COR-L47 (cell line): Measurements from ENCODE around the gene TMEM45A.
"Not testable (repeated sequence)": the region's sequence is repeated elsewhere in the genome, so short reads cannot be mapped to it uniquely, and the experiment has no call there.

Experiments used
- DNase-seq: peaks from one replicate; lab custom pipeline; 2025; lab: John Stamatoyannopoulos, UW

Gene TMEM45A

DNA sequence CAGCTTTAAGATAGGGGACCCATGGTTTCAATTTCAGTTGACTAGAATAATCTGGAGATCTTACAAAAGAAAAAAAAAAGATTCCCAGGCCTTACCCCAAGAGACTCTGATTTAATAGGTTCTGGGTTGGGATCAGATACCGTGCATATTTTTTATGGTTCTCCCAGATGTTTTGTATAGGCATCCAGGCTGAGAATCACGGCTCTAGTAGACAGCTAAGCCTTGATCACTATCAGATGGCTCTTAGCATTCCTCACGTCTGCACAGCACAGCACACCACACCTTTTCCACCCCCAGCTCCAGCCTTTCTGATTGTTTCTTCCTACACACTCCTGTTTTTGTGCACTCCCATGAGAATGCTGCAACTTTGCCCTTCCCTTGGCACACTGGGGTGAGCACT is 40.8 kb downstream of the TMEM45A start:
- no peak for DNase-seq

DNA sequence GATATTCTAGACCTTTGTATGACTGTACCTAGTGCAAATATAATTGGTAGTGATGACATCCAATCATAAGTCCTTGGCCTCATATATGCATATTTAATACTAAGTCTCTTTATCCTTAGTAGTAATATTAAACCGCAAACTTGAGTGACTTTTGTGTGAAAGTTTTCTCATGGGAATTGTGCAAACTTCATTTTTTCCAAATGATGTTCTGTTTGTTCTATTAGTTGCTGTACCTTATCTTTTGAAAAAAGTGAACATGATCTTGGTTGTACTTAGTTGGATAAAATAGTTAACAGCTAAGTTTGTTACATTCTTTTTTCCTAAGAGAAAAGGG is 43.2 kb downstream of the TMEM45A start:
- DNase-seq, result no peak

DNA sequence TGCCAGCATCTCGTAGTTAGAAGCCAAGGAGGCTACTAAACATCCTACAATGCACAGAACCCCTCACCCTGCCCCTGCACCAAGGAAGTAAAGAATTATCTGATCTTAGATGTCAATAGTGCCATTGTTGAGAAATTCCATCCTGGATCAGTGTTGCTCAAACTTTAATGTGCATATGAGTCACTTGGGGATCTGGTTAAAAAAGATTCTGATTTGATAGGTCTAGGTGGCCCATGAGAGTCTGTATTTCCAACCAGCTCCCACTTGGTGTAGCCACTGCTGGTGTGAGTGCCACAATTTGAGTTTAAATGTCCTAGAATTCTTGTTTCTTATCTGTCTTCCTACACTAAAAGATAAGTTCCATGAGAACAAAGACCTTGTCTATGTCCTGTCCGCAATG is 43.7 kb downstream of the TMEM45A start:
- DNase-seq, result no peak

DNA sequence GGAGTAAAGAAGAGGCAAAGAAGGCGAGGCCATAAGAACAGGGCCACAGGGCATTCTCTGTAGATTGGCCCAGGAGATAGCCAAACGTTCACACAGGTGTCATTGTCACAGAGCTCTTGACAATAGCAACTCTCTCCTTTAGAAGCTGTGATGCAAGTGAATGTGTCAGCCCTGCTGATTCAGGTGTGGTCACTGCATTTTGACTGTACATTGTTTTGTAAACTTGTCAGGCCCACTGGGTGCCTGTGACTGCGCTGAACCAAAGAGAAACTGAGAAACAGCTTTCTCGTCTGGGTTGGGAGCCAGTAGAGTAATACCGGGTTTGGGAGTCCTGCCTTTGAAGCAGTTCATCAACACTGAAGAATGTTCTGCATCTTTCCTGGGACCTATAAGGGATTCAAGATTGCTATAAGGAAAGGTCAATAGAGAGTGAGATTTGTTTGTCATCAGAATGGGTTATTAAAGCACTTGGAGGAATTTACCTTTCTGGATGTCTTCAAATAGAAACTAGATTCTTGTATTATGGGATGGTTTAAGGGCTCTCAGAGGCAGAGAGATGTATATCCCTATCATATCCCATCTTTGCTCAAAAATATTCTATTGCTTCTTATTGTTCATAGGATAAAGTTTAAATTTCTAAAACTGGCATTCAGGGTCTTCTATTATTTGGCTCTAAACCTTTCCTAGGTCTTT is 45.4 kb downstream of the TMEM45A start:
- DNase-seq, result no peak

DNA sequence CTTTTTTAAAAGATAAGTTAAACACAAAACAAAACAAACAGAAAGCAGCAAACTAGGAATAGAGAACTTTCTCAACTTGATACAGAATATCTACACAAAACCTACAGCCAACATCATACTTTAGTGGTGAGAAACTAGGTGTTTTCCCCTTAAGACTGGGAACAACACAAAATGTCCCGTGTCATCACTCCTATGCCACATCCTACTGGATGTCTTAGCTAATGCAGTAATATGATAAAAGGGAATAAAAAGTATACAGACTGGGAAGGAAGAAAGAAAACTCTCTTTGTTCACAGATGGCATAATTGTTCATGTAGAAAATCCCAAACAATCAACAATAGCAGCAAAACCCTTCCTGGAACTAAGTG is 45.9 kb downstream of the TMEM45A start:
- DNase-seq, result no peak

DNA sequence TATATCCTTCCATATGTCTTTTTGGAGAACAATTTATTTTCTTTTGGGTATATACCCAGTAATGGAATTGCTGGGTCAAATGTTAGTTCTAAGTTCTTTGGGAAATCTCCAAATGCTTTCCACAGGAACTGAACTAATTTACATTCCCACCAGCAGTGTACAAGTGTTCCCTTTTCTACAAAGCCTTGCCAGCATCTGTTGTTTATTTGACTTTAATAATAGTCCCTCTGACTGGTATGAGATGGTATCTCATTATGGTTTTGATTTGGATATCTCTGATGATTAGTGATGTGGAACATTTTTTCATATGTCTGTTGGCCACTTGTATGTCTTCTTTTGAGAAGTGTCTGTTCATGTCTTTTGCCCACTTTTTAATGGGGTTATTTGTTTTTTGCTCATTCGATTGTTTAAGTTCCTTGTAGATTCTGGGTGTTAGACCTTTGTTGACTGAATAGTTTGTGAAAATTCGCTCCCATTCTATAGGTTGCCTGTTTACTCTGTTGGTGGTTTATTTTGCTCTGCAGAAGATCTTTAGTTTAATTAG is 48.4 kb downstream of the TMEM45A start:
- DNase-seq, result no peak

DNA sequence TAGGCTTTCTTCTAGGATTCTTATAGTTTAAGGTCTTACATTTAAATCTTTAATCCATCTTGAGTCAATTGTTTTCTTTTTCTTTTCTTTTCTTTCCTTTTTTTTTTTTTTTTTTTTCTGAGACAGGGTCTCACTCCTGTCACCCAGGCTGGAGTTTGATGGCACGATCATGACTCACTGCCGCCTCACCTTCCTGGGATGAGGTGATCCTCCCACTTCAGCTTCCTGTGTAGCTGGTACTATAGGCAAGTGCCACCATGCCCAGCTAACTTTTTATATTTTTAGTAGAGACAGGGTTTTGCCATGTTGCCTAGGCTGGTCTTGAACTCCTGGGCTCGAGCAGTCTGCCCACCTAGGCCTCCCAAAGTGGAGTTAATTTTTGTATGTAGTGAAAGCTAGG is 49.0 kb downstream of the TMEM45A start:
- not testable (repeated sequence) for DNase-seq

DNA sequence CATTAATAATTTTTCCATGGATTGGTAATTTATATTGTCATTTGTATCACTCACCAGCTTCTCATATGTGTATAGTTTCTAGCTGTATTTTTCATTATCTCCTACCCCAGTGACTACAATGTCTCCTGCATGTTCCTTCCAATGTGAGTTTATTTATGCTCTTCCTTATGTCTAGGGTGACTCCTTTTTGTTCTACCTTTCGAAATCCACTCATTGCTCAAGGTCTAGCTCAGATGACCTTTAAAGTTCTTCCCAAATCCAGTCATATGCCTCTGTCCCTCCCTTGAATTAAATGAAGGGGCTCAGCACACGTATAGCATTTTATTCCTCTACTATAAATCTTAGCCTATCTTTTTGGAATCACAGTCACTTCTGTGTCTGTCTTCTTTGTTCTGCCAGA is 53.0 kb downstream of the TMEM45A start:
- DNase-seq, result no peak

DNA sequence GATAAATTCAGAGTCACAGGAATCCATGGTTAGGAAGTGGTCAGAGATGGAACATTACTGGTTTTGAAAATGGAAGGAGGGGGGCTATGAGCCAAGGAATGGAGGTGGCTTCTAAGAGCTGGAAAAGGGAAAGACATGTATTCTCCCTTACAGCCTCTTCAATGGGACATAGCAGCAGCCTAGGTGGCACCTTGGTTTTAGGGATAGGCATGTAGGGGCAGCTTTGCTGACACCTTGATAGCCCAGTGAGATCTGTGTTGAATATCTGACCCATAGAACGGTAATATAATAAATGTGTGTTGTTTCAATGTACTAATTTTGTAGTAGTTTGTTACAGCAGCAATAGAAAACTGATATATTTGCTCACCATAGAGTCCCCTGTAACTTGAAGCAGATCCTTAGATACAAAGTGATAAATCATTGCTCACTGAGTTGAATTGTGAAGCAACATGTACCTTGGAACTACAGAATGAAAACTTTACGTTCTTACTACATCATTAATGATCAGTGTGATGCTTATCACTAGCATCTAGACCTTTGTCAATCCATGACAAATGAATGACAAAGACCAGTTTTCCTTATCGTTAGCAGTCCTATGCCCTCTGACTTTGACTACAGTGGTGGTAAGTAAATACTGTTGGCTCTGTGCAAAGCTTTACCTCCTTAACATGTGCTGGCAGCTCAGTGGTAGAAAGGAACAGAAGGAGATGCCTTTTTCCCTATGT is 53.8 kb downstream of the TMEM45A start:
- no peak for DNase-seq

DNA sequence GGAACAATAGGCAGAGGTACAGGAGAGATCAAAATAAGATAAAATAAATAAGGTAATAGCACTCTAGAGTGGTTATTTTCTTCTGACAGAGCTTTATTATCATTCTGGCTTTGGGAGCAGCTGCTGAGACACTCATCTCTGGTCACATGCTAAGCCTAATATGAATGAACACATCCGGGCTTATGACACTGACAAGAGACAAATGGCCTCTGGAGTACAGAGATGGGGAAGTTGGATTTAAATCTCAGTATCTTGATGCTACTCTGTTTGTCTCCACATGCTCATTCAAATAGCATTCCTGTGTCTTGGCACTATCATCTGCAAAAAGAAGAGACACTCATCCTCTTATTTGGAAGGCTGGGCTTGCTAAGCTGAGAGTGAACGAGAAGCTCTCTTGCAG is 55.6 kb downstream of the TMEM45A start:
- no peak for DNase-seq

DNA sequence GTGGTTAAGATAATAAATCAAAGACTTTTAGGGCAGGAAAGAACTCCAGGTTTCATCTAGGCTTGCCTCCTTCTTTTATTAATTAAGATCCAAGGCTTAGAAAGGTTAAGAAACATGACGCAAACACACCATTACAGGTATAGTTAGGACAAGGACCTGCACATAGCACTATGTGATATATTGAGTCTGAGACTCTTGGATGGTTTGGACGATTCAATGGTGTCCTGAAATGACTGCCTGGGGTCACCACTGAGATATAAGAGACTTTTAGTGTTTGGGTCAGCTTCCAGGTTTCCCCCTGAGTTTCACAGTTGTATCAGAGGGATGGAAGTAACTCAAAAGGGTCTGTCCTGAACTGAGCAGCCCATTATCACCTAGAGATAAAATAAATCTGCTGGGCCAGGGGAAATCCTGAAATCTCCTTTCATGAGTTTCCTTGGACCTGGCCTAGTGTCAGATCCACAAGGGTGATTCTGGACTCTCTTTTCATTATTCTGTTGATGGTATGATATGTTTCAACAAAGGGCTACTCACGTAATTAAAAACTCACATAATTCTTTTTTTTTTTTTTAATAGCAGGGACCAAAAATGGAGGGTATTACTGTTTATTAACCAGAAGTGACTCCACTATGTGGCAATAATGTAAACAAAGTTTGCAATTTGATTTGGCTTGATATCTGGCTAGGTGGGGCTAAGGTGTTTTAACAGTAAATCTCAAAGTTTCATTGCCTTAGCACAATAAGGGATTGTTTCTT is 61.4 kb downstream of the TMEM45A start:
- no peak for DNase-seq

DNA sequence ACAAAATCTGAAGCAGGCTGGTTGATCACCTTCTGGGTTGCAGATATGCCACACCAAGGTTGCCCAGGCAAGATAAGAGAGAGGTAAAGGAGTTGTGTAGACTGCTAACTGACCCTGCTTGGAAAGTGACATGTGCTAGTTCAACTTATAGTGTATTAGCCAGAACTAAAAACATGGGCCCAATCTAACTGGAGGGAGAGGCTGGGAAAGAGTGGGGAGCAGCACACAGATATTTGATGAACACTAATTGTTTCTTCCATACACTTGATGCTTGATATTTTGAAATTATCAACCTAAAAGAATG is 61.9 kb downstream of the TMEM45A start:
- no peak for DNase-seq

DNA sequence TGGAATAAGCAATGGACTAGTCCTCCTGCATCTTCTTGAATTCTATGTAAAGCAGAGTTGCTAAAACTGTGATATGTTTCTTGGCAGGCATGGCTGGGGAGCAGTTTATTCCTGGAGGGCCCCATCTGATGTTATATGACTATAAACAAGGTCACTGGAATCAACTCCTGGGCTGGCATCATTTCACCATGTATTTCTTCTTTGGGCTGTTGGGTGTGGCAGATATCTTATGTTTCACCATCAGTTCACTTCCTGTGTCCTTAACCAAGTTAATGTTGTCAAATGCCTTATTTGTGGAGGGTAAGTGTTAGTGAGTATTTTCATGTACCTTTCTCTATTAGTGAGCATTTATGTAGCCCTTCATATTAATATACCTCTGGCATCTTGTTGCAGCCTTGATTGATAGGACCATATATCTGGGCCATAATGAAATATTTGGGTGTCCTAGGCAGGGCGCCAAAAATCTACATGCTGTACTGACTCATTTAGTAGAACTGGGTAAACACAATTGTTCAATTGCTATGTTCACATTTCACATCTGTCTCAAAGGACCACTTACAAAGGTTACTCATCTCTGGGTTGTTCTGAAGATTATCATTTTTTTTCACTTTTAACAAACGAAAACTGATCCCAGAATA is 64.4 kb downstream of the TMEM45A start:
- DNase-seq, result no peak

DNA sequence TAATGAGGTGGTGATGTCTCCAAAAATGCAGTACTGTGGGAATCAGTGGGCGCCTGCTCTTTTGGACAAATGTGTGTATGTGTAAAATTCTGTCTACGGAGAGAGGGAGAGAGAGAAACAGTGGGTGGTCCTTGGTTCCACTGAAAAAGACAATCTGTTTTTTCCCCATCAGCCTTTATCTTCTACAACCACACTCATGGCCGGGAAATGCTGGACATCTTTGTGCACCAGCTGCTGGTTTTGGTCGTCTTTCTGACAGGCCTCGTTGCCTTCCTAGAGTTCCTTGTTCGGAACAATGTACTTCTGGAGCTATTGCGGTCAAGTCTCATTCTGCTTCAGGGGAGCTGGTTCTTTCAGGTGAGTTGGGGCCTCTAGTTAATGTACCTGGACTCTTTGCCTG is 65.8 kb downstream of the TMEM45A start:
- DNase-seq, result no peak

DNA sequence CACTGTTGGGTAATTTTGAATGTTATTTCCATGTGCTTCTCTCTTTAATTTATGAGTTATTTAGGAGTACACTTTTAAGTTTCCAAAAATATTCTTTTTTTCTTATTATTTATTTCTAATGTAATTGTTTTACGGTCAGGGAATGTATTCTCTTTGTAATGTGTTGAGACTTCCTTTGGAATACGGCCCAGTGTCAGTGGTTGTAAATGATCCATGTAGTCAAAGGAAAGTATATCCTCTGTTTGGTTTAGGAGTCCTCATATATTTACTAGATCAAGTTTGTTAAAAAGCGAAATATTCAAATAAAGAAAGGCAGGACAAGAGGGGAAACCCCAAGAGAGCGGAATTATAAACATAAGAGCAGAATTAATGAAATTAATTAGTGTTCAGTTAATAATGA is 68.0 kb downstream of the TMEM45A start:
- no peak for DNase-seq

DNA sequence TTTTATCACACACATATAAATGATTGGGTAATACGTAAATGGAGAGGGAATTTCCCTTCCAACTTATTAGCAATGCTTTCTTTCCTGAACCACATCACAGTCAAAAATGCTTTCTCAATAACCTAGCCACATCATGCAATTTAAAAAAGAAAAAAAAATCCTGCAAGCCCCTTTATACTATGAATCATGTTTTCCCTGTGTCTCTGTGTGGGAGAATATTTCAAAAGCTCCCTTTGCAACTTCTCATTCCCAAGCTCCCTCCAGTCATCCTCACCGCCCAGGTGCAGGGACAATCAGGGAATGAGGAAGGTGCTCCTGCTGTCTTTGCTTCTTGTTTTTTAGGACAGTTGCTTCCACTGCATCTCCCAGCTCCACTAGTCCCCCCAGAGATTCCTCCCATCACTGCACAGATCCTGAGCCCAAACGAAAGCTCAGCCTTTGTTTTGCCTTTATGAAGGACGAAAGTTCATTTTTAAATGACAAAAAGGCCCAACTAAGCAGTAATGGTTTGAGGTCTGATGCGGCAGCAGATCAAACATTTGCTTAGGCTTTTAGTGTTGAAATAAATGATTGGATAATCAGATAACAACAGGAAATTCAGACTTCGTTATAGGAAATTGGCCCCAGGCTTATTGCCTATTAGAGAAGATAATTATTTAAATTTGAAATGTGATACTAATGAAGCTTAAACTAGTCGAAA is 69.2 kb downstream of the TMEM45A start:
- DNase-seq, result no peak

DNA sequence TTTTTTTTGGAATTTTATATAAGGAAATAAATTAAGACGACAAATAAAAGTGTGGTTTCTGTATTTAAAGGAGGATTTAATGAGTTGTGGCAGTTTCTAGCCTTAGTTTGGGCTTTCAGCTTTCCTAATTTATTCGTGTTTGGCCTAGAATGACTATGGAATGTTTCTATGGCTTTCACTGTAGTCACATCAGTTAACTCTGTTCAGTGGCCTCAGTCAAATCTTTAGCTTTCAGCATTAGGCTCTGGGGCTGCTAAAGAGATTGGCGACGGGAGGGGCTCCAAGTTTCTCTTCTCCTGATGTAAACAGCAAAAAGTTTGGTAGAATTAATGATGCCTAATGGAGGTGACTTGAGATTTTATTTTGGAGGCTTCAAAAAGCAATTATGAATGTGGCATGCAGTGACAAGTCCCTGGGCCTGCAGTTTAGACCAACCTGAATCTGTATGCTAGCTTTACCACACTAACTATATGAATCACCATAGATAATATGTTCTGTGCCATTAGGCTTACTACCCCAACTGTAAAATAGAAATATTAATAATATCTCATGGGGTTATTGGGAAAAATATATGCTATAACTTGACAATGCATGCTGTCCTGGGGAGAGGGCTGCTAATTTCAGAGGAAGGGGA is 69.9 kb downstream of the TMEM45A start:
- DNase-seq, result no peak

DNA sequence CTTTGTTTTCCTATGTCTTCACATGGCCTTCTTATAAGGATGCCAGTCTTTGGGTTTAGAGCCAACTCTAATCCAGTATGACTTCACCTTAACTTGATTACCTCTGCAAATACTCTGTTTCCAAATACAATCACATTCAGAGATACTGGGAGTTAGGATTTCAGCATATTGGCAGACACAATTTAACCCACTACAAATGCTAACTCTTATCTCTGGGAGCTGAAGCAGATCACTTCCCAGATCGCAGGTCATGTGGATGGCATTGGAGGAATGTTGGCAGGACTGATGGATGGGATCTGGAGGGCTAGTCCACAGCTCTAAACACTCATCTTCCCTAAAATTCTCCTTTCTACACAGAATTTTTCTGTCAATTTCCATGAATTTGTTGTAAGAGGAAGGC is 70.8 kb downstream of the TMEM45A start:
- no peak for DNase-seq

DNA sequence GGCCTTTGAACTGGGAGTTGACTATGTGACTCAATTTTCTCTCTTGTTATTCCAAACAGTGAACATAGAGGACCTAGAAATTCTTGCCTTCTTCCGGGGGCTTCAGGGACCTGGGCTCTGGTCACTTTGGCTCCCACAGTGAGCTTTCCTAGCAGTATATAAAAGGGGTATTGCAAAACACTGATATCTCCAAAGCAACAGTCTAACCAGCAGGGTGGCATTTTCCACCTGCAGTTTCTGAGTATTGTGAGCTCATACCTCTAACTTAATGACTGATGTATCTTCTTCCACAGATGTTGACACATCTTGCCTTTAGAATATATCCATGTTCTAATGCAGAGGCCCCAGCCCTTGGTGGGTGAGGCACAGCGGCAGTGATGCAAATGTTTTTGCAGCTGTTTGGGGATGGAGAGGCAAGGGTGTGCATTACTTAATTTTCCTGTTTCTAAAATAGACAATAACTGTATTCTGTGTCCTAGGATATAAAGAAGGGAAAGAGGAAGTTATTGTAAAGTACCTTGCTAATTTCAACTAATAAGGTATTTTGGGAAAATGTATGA is 71.3 kb downstream of the TMEM45A start:
- DNase-seq, result no peak

DNA sequence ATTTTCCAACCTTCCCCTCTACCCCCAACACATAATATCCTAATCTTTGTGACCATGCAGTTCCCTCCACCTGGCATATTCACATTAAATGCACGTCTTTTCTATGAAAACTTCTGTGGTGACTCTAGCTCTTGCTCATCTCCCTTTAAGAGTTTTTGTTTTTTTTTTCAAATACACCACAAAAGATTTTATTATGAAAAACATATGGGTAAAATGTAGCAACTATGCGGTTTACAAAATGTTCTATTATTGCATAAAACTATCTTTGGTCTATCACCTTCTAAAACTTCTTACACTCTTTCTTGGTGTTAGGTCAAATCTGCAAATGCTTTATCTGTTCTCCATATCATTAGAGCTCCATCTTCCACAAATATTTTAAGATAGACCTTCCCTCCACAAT is 78.4 kb downstream of the TMEM45A start:
- DNase-seq, result no peak

DNA sequence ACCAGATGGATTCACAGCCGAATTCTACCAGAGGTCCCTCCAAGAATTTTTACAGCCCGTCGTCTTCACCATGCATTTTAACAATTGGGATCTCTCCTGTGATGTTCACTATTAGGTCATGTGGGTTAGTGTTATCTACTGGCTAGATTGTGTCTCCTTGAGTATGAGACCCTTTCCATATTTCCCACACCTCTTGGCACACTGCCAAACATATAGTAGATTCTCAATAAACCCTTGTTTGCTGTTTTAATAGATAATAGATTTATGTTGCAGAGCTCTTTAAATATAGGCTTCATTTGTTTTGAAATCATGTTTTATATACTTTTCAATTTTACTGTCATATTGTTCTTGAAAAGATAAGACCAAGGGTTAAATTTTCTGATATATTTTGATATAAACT is 82.1 kb downstream of the TMEM45A start:
- no peak for DNase-seq
